SKM-1 treated with dmso at 0.1 percent for 144 hours (cell line): ENCODE results near the gene TTC21B.
"Not testable (repeated sequence)": the region's sequence is repeated elsewhere in the genome, so short reads cannot be mapped to it uniquely, and the experiment has no call there.

ENCODE experiments used
- DNase-seq: peaks from one replicate; lab custom pipeline; 2025; ENCODE audit not compliant: unreplicated experiment; lab: John Stamatoyannopoulos, UW

Gene TTC21B

GRCh38 chr2:165953655-165954606 lies at the start of gene TTC21B:
Gene TTC21B (minus strand): TSS chr2:165953776. CDS start chr2:165953705, 71 bp downstream.
- DNase-seq: peak; percentile 85

GRCh38 chr2:166000401-166000800 lies 46.8 kb upstream of the TTC21B start:
- no peak for DNase-seq

DNA sequence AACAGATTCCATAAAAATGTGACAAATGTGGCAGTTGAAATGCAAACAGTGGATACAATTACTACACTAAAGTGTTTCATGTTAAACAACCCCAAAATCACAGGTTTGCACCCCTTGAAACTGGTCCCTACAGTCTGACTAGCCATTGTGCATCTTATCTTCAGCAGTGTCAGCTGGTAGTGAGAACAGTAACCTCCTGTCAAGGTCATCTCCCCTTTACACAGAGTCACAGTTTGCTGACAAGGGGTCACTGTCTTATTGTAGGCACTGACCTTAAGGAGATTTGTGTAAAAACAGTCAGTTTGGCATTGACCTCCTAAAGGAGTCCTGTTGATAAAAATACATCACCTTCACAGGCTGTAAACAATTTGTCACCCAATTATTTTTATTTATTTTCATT lies 37.3 kb upstream of the TTC21B start:
- DNase-seq: no peak

- DNase-seq: no peak
These were observed 36.3 kb upstream of the TTC21B start for GRCh38 chr2:165989851-165990250.

- DNase-seq: no peak
These were observed 31.5 kb upstream of the TTC21B start for GRCh38 chr2:165985120-165985519.

DNA sequence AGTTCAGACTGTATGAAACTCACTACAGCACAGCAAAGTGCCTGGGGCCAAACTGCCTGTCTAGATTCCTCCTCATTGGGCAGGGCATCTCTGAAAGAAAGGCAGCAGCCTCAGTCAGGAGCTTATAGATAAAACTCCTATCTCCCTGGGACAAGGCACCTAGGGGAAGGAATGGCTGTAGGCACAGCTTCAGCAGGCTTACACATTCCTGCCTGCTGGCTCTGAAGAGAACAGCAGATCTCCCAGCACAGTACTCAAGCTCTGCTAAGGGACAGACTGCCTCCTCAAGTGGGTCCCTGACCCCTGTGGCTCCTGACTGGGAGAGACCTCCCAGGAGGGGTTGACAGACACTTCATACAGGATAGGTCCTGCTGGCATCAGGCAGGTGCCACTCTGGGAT lies 18.6 kb upstream of the TTC21B start:
- not testable (repeated sequence) for DNase-seq

DNA sequence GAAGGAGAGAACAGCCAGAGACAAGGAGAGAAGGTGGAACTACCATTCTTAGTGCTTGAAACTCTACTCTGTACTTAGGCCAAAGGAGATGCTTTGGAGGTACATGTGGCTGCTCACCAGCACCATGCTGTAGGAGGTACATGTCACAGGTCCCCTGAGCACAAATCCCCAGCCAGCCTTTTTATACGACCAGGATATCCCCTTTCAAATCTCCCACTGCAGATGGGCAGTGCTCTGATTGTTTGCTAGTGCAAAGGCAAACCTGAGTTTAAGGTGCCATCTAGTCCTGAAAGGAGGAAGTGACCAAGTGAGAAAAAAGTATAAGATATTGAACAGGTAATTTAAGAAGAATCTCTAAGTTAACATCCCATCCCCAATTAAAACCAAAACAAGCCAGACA lies 17.1 kb upstream of the TTC21B start:
- DNase-seq: no peak

GRCh38 chr2:165969227-165969626 lies 15.7 kb upstream of the TTC21B start:
- no peak for DNase-seq

- DNase-seq: no peak
These were observed 14.2 kb upstream of the TTC21B start for GRCh38 chr2:165967746-165968145.

GRCh38 chr2:165961818-165962217 lies 8.2 kb upstream of the TTC21B start:
- no peak for DNase-seq

DNA sequence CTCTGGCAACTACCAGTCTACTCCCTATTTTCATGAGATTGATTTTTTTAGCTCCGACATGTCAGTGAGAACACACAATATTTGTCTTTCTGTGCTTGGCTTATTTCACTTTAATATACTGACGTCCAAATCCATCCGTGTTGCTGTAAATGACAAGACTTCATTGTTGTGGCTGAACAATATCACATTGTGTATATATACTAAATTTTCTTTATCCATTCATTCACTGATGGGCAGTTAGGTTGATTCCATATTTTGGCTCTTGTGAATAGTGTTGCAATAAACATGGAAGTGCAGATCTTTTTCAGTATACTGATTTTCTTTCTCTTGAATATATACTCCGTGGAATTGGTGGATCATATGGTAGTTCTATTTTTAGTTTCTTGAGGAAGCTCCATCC lies 5.8 kb upstream of the TTC21B start:
- DNase-seq: no peak

DNA sequence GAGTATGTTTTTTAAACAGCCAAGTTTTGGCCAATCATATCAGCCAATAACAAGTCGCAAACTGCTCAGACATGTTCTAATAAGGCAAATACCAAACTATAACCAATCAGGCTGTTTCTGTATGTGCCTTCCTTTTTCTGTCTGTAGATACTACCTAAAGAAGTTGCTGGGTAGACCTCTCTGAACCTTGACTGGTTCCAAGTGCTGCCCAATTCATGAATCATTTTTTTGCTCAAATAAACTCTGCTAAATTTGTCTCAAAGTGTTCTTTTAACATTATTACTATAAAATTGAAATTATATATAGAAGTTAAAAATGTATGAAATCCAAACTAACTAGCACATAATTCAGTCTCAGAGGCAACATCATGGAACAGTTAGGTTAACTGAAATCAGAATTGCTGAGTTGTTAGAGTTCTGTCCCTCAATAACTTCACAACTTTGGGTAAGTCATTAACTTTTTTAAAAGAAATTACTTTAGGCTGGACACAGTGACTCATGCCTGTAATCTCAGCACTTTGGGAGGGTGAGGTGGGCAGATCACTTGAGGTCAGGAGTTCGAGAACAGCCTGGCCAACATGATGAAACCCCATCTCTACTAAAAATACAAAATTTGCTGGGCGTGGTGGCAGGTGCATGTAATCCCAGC lies 4.9 kb upstream of the TTC21B start:
- no peak for DNase-seq

DNA sequence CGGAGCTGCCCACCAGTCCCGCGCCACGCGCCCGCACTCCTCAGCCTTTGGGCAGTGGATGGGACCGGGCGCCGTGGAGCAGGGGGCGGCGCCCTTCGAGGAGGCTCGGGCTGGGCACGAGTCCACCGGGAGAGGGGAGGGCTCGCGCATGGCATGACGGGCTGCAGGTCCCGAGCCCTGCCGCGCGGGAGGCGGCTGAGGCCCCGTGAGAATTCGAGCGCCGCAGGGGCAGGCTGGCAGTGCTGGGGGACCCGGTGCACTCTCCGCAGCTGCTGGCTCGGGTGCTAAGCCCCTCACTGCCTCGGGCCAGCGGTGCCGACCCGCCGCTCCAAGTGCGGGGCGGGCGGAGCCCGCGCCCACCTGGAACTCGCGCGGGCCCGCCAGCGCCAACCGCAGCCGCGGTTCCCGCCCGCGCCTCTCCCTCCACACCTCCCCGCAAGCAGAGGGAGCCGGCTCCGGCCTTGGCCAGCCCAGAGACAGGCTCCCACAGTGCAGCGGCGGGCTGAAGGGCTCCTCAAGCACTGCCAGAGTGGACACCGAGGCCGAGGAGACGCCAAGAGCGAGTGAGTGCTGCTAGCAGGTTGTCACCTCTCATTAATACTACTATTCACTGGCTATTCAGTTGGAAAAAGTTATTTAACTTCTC lies 3.6 kb upstream of the TTC21B start:
- no peak for DNase-seq

DNA sequence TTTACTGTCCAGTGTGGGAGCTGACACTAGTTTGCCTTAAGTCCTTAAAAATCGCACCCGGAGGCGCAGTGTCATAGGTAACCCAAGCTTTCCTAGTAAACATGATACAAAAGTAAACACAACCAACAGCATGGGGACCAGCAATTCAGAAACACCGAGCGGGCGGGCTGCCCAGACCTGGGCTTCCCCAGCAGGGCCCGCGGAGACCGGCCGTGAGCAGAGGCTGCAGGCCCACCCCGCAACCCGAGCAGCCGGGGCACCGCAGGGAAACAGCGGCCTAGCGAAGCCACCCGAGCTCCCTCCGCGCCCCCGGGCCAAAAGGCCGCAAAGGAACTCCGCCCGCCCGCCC lies 296 bp downstream of the TTC21B start:
- DNase-seq: no peak

- DNase-seq: no peak
These were observed 800 bp downstream of the TTC21B start for GRCh38 chr2:165952741-165953211.

DNA sequence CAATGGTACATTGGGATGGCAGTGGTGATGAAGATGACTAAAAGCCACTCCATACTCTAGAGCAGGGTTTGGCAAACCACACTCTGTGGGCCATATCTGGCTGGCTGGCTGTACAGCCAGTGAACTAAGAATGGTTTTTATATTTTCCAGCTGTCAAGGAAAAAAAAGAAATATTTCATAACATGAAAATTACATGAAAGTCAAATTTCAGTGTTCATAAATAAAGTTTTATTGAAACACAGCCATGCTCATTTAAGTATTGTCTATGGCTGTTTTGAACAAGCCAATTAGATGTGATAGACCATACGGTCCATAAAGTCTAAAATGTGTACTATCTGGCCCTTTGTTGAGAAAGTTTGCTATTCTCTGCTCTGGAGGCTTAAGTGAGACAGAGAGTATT lies 1.5 kb downstream of the TTC21B start:
- DNase-seq: no peak

- no peak for DNase-seq
These were observed 3.1 kb downstream of the TTC21B start for GRCh38 chr2:165950438-165950837.

- DNase-seq: no peak
These were observed 11.7 kb downstream of the TTC21B start for GRCh38 chr2:165941827-165942226.

GRCh38 chr2:165938237-165938636 lies 15.3 kb downstream of the TTC21B start:
- DNase-seq: no peak

GRCh38 chr2:165933211-165933910 lies 20.2 kb downstream of the TTC21B start:
- DNase-seq: no peak

GRCh38 chr2:165927774-165928173 lies 25.8 kb downstream of the TTC21B start:
- DNase-seq: no peak
